Astrocyte (in vitro differentiated cells and primary cell): ENCODE data around the gene GIGYF1. TPM values are rescaled to one million over a fixed set of nuclear protein-coding genes. Genes with fewer than 3 reads are reported as not detected.

Experiments used
- DNase-seq: peaks from one replicate; pipeline ENCODE4 v3.0.0-alpha.2; 2010; ENCODE audit warnings: low read depth
- FAIRE-seq: peaks from 2 replicates; lab custom pipeline; 2011; peaks lifted over from hg19 to GRCh38; lab: Jason Lieb, UNC
- H2AFZ ChIP-seq: 2 replicates; pipeline ENCODE4 v1.6.0; 2012; ENCODE audit warnings: low read depth, low read length, inconsistent platforms
- H3K27ac ChIP-seq: 2 replicates; pipeline ENCODE4 v1.5.1; 2011; ENCODE audit warnings: low read depth, low read length, inconsistent platforms
- H3K27me3 ChIP-seq: 2 replicates; pipeline ENCODE4 v1.6.0; 2011; ENCODE audit warnings: low read length, inconsistent platforms; ENCODE audit not compliant: insufficient read depth
- H3K36me3 ChIP-seq: 2 replicates; pipeline ENCODE4 v1.5.1; 2011; ENCODE audit warnings: low read length, inconsistent platforms; ENCODE audit not compliant: insufficient read depth
- H3K4me1 ChIP-seq: 2 replicates; pipeline ENCODE4 v1.5.1; 2011; ENCODE audit warnings: low read length, inconsistent platforms; ENCODE audit not compliant: insufficient read depth
- H3K4me2 ChIP-seq: 2 replicates; pipeline ENCODE4 v1.6.0; 2012; ENCODE audit warnings: low read length, inconsistent platforms
- H3K4me3 ChIP-seq: 2 replicates; pipeline ENCODE4 v1.5.1; 2011; ENCODE audit warnings: low read depth, mild to moderate bottlenecking, low read length, inconsistent platforms; ENCODE audit not compliant: insufficient read depth
- H3K79me2 ChIP-seq: 2 replicates; pipeline ENCODE4 v1.6.0; 2012; ENCODE audit warnings: mild to moderate bottlenecking, low read length, inconsistent platforms; ENCODE audit not compliant: insufficient read depth
- H3K9ac ChIP-seq: 2 replicates; pipeline ENCODE4 v1.6.0; 2012; ENCODE audit warnings: mild to moderate bottlenecking, low read length, inconsistent platforms
- H3K9me3 ChIP-seq: 2 replicates; pipeline ENCODE4 v1.5.1; 2012; ENCODE audit warnings: low read depth, mild to moderate bottlenecking, low read length, inconsistent platforms; ENCODE audit not compliant: insufficient read depth
- H4K20me1 ChIP-seq: 2 replicates; pipeline ENCODE4 v1.6.0; 2012; ENCODE audit warnings: low read length, inconsistent platforms; ENCODE audit not compliant: insufficient read depth
- H3K27ac Mint-ChIP-seq: one replicate; pipeline ENCODE4 v1.8.0; 2021; ENCODE audit warnings: mild to moderate bottlenecking, mixed read lengths; ENCODE audit not compliant: unreplicated experiment
- H3K27me3 Mint-ChIP-seq: one replicate; pipeline ENCODE4 v1.8.0; 2021; ENCODE audit warnings: low read depth, mixed read lengths; ENCODE audit not compliant: unreplicated experiment
- H3K36me3 Mint-ChIP-seq: one replicate; pipeline ENCODE4 v1.8.0; 2021; ENCODE audit warnings: low read depth, mixed read lengths; ENCODE audit not compliant: unreplicated experiment
- H3K4me1 Mint-ChIP-seq: one replicate; pipeline ENCODE4 v1.8.0; 2021; ENCODE audit warnings: low read depth, mixed read lengths; ENCODE audit not compliant: unreplicated experiment
- H3K4me3 Mint-ChIP-seq: one replicate; pipeline ENCODE4 v1.8.0; 2021; ENCODE audit warnings: mild to moderate bottlenecking, moderate library complexity, mixed read lengths; ENCODE audit not compliant: unreplicated experiment
- H3K9me3 Mint-ChIP-seq: one replicate; pipeline ENCODE4 v1.8.0; 2021; ENCODE audit warnings: mild to moderate bottlenecking, mixed read lengths; ENCODE audit not compliant: unreplicated experiment
- CTCF ChIP-seq: IDR thresholded peaks from 2 replicates; pipeline ENCODE4 v1.5.1; 2011; ENCODE audit warnings: low read depth, mild to moderate bottlenecking, inconsistent platforms, low read length, moderate library complexity; ENCODE audit not compliant: insufficient read depth
- EZH2 ChIP-seq: IDR thresholded peaks from 2 replicates; pipeline ENCODE4 v1.6.1; 2012; ENCODE audit warnings: mild to moderate bottlenecking, low read length, inconsistent platforms; ENCODE audit not compliant: insufficient read depth
- total RNA-seq: library from RNA; stranded (reverse); gene quantifications from 2 replicates; pipeline ENCODE4 v1.2.1, GENCODE V29; 2021

GIGYF1 gene
- total RNA-seq, 1 donor from 2014 or later, result 23.2 TPM

GRCh38 chr7:100649826-100650565 is 44.1 kb downstream of the GIGYF1 start:
- Histone ChIP-seq H3K4me1 (no peaks in the 10 kb centered on the region), H3K9me3 (no peaks in the 10 kb centered on the region), H3K27me3 (peaks cover 5% of the 10 kb centered on the region), H3K27ac (no peak overlapping the region), H3K9ac (no peak overlapping the region), H3K36me3 (no peaks in the 10 kb centered on the region), H3K4me3 (no peak overlapping the region), H2AFZ (no peak overlapping the region), H3K4me2 (no peak overlapping the region), H4K20me1 (no peaks in the 10 kb centered on the region), H3K79me2 (no peaks in the 10 kb centered on the region)
- Mint-ChIP-seq H3K27me3 (peaks cover 40% of the 10 kb centered on the region), H3K27ac (no peak overlapping the region), H3K4me3 (no peak overlapping the region), H3K36me3 (no peaks in the 10 kb centered on the region), H3K4me1 (no peaks in the 10 kb centered on the region), H3K9me3 (no peaks in the 10 kb centered on the region)
- no peak for TF ChIP-seq EZH2
- no peak for TF ChIP-seq CTCF
- DNase-seq (no peak), FAIRE-seq (no peak)

GRCh38 chr7:100642534-100642907 is 51.5 kb downstream of the GIGYF1 start:
- TF ChIP-seq CTCF (no peak), EZH2 (no peak)
- no peaks in the 10 kb centered on the region for H3K36me3 ChIP-seq
- no peaks in the 10 kb centered on the region for H3K79me2 ChIP-seq
- no peaks in the 10 kb centered on the region for H4K20me1 ChIP-seq
- no peak overlapping the region for H3K9ac ChIP-seq
- H3K4me1 ChIP-seq, result no peaks in the 10 kb centered on the region
- Mint-ChIP-seq H3K36me3 (no peaks in the 10 kb centered on the region), H3K27me3 (peaks cover 32% of the 10 kb centered on the region), H3K4me1 (no peaks in the 10 kb centered on the region), H3K27ac (no peak overlapping the region), H3K9me3 (no peaks in the 10 kb centered on the region), H3K4me3 (no peak overlapping the region)
- DNase-seq (no peak), FAIRE-seq (no peak)
- no peak overlapping the region for H3K4me2 ChIP-seq
- H3K27me3 ChIP-seq, result peaks cover 10% of the 10 kb centered on the region
- H2AFZ ChIP-seq, result no peak overlapping the region
- H3K4me3 ChIP-seq, result no peak overlapping the region
- H3K27ac ChIP-seq, result no peak overlapping the region
- no peaks in the 10 kb centered on the region for H3K9me3 ChIP-seq

GRCh38 chr7:100641860-100642533 is 52.1 kb downstream of the GIGYF1 start:
- Histone ChIP-seq H3K27me3 (peaks cover 10% of the 10 kb centered on the region), H3K4me2 (no peak overlapping the region), H3K4me1 (no peaks in the 10 kb centered on the region), H3K9me3 (no peaks in the 10 kb centered on the region), H3K36me3 (no peaks in the 10 kb centered on the region), H3K4me3 (no peak overlapping the region), H2AFZ (no peak overlapping the region), H3K79me2 (no peaks in the 10 kb centered on the region), H4K20me1 (no peaks in the 10 kb centered on the region), H3K9ac (no peak overlapping the region), H3K27ac (no peak overlapping the region)
- Mint-ChIP-seq H3K4me3 (no peak overlapping the region), H3K36me3 (no peaks in the 10 kb centered on the region), H3K27ac (no peak overlapping the region), H3K4me1 (no peaks in the 10 kb centered on the region), H3K27me3 (peaks cover 29% of the 10 kb centered on the region), H3K9me3 (no peaks in the 10 kb centered on the region)
- TF ChIP-seq CTCF (no peak), EZH2 (no peak)
- FAIRE-seq, result no peak
- no peak for DNase-seq
